Measurements from ENCODE around the gene AKAP8L. TPM values are rescaled to one million over a fixed set of nuclear protein-coding genes. Genes with fewer than 3 reads are reported as not detected.
A peak's percentile ranks its signal among the peaks of the same experiment; 100 is the strongest.

AKAP8L gene
- total RNA-seq = 119 TPM

- peak; percentile 90 to 100 (median 100) for DNase-seq (ENCODE audit: low read depth in 2 of 3, low spot score in 2 of 3)
Observed at GRCh38 chr19:15418579-15419412, at the start of gene AKAP8L. Gene AKAP8L, minus strand, starts transcription at chr19:15418988. Its CDS starts 65 bp downstream, at chr19:15418923.

GRCh38 chr19:15467734-15468214, 49.0 kb upstream of the AKAP8L start:
- DNase-seq (ENCODE audit: low read depth in 2 of 3, low spot score in 2 of 3) = no peak

- peak in 2 of 3 donors; percentile 90 to 96 for DNase-seq (ENCODE audit: low read depth in 2 of 3, low spot score in 2 of 3)
Observed at GRCh38 chr19:15466851-15467733, 48.3 kb upstream of the AKAP8L start.

- DNase-seq (ENCODE audit: low read depth in 2 of 3, low spot score in 2 of 3) = peak in 2 of 3 donors; percentile 71 to 78
Observed at GRCh38 chr19:15464394-15465385, 45.9 kb upstream of the AKAP8L start, which contains the start of gene RASAL3. Gene RASAL3, minus strand, starts transcription at chr19:15464544. Its CDS starts 186 bp downstream, at chr19:15464358.

GRCh38 chr19:15463861-15464371, 45.1 kb upstream of the AKAP8L start:
- peak; percentile 57 to 86 (median 81) for DNase-seq (ENCODE audit: low read depth in 2 of 3, low spot score in 2 of 3)

GRCh38 chr19:15461694-15462093, 42.9 kb upstream of the AKAP8L start:
- DNase-seq (ENCODE audit: low read depth in 2 of 3, low spot score in 2 of 3) = no peak

GRCh38 chr19:15457701-15458484, 39.1 kb upstream of the AKAP8L start:
- DNase-seq (ENCODE audit: low read depth in 2 of 3, low spot score in 2 of 3) = no peak

- no peak for DNase-seq (ENCODE audit: low read depth in 2 of 3, low spot score in 2 of 3)
Observed at GRCh38 chr19:15456871-15457700, 38.3 kb upstream of the AKAP8L start.

- no peak for DNase-seq (ENCODE audit: low read depth in 2 of 3, low spot score in 2 of 3)
Observed at GRCh38 chr19:15456441-15456840, 37.7 kb upstream of the AKAP8L start.

- DNase-seq (ENCODE audit: low read depth in 2 of 3, low spot score in 2 of 3) = no peak
Observed at GRCh38 chr19:15455996-15456395, 37.2 kb upstream of the AKAP8L start.

- no peak for DNase-seq (ENCODE audit: low read depth in 2 of 3, low spot score in 2 of 3)
Observed at GRCh38 chr19:15453906-15454860, 35.4 kb upstream of the AKAP8L start.

GRCh38 chr19:15453091-15453578, 34.3 kb upstream of the AKAP8L start:
- no peak for DNase-seq (ENCODE audit: low read depth in 2 of 3, low spot score in 2 of 3)

GRCh38 chr19:15452111-15453047, 33.6 kb upstream of the AKAP8L start:
- peak in 1 of 3 donors; percentile 44 for DNase-seq (ENCODE audit: low read depth in 2 of 3, low spot score in 2 of 3)

- DNase-seq (ENCODE audit: low read depth in 2 of 3, low spot score in 2 of 3) = no peak
Observed at GRCh38 chr19:15450528-15450890, 31.7 kb upstream of the AKAP8L start.

- DNase-seq (ENCODE audit: low read depth in 2 of 3, low spot score in 2 of 3) = peak; percentile 73 to 85 (median 80)
Observed at GRCh38 chr19:15449620-15450527, 31.1 kb upstream of the AKAP8L start, which contains the start of gene WIZ. Gene WIZ, minus strand, starts transcription at chr19:15449956. Its CDS starts 1,649 bp downstream, at chr19:15448307.

Measured in hematopoietic multipotent progenitor cell (in vitro differentiated cells).